ENCODE results near the gene CLMN.
A peak's percentile ranks its signal among the peaks of the same experiment; 100 is the strongest.

The CLMN gene

DNA sequence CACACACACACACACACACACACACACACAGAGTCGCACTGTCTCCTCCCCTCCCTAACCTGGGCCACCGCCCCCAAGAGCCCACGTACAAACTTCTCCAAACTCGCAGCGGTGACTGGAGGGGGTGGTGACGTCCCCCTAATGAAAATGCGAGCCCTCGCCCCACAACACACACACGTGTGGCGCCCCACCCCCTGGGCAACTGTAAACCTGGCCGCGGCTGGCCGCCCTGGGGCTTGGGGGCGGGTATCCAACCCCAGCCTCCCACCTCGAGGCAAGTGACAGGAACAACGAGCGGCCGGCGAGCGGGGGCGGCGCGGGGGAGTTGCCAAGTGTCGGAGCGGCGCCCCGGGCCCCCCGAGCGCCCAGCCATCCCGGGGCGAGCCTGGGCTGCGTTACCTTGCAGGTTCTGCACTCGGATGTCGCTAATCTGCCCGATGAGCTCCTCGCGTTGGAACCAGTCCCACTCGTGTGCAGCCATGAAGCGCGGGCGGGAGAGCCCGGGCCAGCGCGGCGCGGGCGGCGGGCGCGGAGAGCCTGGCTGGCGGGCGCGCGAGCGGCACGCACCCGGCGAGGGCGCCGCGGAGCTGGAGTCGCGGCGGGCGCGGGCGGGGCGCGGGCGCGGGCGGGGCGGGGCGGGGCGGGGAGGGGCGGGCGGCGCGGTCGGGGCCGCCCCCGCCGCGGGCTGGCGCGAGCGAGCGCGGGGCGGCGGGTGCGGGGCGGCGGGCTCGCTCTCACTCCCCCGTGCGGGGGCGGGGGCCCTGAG lies at the start of gene CLMN:
Gene CLMN (minus strand): TSS at position 597 of the 766 bp plus-strand sequence. CDS start 116 bp downstream, at position 481.
- no peak for TF ChIP-seq POLR2A (IDR thresholded peaks at IDR 0.05; ENCODE audit: low read depth, low read length)
- DNase-seq (ENCODE audit: insufficient read length, low spot score) (peak; percentile 67), FAIRE-seq (no peak)

DNA sequence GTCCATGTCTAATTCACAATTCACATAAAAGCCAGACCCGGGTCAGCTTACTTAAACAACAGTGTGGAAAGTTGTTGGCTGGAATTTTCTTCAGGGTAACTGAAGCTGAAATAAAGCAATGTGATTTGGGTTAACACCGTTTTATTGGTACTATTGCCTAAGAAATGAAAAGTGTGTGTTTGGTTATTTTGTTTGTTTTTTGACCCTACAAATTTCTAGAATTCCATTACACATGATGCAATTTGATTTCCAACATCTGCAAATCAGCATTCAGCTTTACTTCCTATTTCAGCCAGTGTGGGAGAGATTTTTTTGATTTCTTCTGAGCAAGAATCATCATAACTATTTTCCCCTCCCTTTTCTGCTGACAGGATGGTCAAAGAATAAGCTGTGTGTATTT lies 45.7 kb upstream of the CLMN start:
- FAIRE-seq (no peak), DNase-seq (ENCODE audit: insufficient read length, low spot score) (no peak)
- TF ChIP-seq POLR2A (IDR thresholded peaks at IDR 0.05; ENCODE audit: low read depth, low read length): no peak

DNA sequence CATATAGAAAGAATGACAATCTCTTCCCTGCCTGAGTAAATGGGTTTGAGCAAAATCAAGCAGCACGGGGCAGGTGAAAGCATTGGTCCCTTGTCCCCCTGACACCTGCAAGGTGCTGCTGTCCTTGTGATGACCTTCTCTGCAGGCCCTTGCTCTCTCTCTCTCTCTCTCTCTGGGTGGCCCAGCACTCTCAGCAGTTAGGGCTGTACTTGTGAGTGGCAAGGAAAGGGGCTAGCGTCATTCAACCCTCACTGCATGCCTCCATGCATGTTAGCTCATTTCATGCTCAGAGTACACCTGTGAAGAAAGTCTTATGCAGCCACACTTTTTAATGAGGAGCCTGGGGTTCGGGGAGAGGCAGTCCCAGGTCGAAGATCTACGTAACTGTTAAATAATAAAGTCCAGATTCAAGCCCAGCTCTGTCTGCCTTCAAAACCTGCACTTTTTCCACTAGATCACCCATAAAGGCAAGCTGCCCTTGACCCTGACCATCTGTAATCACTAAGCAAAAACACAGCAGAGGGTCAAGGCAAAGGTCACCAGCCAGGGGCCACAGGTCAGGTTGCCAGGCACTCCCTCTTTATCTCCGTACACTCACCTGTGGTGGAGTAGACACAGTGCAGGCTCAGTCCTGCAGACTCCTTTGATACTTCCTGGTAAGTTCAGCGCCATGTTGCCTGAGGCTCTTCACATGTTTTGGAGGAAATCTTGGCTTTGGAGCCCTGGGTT lies 44.9 kb upstream of the CLMN start:
- FAIRE-seq (no peak), DNase-seq (ENCODE audit: insufficient read length, low spot score) (no peak)
- TF ChIP-seq POLR2A (IDR thresholded peaks at IDR 0.05; ENCODE audit: low read depth, low read length): no peak

DNA sequence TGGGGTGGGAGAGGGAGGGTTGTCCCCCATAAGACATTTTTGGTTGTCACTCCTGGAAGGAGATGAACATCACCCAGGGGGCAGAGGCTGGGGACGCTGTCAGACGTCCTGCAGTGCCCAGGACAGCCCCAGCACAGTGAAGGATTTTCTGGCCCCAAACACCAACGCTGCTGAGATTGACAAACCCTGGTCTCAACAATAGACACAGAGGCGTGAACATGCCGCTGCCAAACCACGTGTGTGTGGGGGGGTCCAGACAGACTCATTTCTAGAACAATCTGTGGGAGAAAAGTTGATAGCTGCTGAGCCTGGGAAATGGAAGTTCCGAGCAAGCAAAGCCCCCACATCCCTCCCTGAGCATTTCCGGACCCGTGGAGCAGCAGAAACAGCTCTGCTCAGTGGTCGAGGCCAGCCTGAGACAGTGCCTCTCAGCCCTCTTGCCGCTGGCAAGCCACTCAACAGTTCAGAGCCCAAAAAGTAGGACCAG lies 43.8 kb upstream of the CLMN start:
- no peak for FAIRE-seq
- no peak for DNase-seq (ENCODE audit: insufficient read length, low spot score)

DNA sequence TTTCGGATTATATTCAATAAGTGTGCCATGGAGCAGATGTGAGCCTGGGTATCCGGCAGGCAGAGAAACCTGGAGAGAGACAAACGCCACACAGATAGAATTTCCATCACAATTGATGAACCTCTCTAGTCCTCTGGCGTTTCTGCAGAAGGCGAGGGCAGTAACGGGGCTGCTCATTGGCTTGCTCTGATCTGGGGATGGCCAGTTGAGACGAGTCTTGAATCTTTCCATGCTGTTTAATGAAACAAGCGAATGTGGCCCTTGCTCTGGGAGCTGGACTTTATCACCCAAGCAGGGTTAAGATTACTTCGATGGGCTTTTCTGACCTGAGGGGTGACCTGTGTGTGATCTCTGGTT lies 42.4 kb upstream of the CLMN start:
- FAIRE-seq (no peak), DNase-seq (ENCODE audit: insufficient read length, low spot score) (no peak)
- TF ChIP-seq POLR2A (IDR thresholded peaks at IDR 0.05; ENCODE audit: low read depth, low read length): no peak

More for the DNA sequence above, 43.8 kb upstream of the CLMN start:
- no peak for TF ChIP-seq POLR2A (IDR thresholded peaks at IDR 0.05; ENCODE audit: low read depth, low read length)

GRCh38 chr14:95361373-95362137 lies 41.8 kb upstream of the CLMN start:
- TF ChIP-seq POLR2A (IDR thresholded peaks at IDR 0.05; ENCODE audit: low read depth, low read length): no peak
- peak; percentile 46 for DNase-seq (ENCODE audit: insufficient read length, low spot score)
- peak; percentile 36 for FAIRE-seq

DNA sequence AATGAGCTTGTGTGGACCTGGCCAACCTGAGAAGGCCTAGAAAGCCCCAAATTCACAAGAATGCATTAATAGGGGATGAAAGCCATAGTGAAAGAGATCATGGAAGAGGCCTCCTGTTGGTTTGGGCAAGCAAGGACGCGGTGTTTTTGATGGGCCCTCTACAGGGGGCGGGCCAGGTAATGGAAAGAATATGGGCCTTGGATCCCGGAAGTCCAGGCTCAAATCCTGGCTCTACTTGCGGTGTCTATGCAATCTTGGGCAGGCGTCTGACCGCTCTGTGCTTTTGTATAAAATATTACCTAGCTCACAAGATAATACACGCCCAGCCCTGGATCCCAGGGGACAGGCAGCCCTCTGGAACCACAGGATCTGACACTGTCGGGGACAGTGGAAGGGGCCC lies 41.1 kb upstream of the CLMN start:
- FAIRE-seq (no peak), DNase-seq (ENCODE audit: insufficient read length, low spot score) (no peak)
- no peak for TF ChIP-seq POLR2A (IDR thresholded peaks at IDR 0.05; ENCODE audit: low read depth, low read length)

DNA sequence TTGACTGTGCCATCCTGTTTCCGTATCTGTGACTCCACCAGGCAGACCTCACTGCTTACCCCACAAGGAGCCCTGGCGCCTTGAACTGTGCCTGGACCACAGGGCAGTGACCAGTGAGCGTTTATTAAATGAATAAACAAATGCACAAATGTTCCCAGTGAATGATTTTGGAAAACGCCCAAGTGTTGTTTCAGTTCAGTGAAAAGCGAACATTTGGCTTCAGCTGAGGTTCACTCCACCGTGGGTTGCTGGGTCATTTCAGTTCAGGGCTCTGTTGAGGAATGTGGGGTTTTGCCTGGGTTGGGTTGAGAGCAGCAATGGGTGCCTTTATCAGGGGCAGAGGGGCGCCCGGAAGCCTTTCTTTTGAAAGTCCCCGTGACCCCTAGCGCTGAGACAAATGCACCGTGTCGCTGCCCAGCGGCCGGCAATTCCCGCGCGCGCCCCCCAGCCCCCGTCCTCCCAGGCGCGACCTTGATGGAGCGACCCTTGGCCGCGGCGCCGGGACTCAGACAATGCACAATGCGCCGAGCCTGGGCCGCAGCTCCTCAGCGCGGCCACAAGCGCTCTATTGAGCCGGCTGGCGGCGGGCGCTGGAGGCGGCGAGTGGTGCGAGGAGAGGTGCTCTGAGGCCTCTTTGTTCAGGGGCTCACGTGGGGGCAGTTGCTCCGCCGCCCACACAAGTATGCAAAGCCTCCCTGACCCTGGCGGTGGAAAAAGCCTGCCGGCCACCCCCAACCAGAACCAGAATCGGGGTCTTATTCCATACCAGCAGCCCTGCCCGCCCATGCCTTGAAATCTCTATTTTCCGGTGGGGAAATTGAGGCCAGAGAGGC lies 40.5 kb upstream of the CLMN start:
- no peak for FAIRE-seq
- TF ChIP-seq POLR2A (IDR thresholded peaks at IDR 0.05; ENCODE audit: low read depth, low read length): no peak
- DNase-seq (ENCODE audit: insufficient read length, low spot score): no peak

- FAIRE-seq (no peak), DNase-seq (ENCODE audit: insufficient read length, low spot score) (no peak)
- TF ChIP-seq POLR2A (IDR thresholded peaks at IDR 0.05; ENCODE audit: low read depth, low read length): no peak
These were observed 36.6 kb upstream of the CLMN start for GRCh38 chr14:95356245-95356869.

DNA sequence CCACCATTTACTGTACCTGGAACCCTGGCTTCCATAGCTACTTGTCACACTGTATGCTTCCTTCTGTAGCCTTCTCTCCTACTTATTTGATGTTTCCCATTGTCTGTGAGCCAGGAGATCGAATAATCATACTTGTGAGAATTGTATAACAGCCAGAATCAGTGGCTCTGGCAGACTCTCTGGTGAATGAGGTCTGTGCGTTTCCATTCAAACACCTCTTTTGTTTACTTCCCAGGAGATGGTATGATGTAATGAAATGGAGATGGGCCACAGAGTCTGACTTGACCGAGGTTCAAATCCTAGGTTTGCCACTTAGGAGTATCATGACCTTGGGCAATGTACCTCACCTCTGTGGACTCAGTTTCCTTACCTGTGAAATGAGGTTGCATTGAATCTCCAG lies 35.7 kb upstream of the CLMN start:
- DNase-seq (ENCODE audit: insufficient read length, low spot score) (no peak), FAIRE-seq (no peak)
- TF ChIP-seq POLR2A (IDR thresholded peaks at IDR 0.05; ENCODE audit: low read depth, low read length): no peak

DNA sequence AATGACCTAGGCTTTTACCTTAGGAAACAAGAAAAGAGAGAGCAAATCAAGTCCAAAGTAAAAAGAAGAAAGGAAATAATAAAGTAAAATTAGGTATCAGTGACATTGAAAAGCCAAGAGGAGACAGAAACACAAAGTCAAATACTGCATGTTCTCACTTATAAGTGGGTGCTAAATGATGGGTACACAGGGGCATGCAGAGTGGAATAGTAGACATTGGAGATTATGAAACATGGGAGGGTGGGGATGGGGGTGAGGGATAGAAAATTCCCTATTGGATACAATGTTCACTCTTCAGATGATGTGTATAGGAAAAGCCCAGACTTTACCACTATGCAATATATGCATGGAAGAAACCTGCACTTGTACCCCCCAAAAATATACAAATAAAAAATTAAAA lies 35.1 kb upstream of the CLMN start:
- DNase-seq (ENCODE audit: insufficient read length, low spot score) (no peak), FAIRE-seq (no peak)
- TF ChIP-seq POLR2A (IDR thresholded peaks at IDR 0.05; ENCODE audit: low read depth, low read length): no peak

DNA sequence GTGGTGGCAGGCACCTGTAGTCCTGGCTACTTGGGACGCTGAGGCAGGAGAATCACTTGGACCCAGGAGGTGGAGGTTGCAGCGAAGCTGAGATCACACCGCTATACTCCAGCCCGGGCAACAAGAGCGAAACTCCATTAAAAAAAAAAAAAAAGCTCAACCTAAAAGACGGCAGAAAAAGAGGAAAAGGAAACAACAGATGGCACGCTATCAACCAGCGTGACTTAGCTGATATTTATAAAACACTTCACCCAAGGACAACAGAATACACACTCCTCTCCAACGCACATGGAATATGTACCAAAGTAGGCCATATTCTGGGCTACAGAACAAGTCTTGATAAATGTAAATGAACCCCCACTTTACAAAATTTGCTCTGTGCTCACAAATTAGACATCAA lies 34.0 kb upstream of the CLMN start:
- no peak for FAIRE-seq
- no peak for TF ChIP-seq POLR2A (IDR thresholded peaks at IDR 0.05; ENCODE audit: low read depth, low read length)

DNA sequence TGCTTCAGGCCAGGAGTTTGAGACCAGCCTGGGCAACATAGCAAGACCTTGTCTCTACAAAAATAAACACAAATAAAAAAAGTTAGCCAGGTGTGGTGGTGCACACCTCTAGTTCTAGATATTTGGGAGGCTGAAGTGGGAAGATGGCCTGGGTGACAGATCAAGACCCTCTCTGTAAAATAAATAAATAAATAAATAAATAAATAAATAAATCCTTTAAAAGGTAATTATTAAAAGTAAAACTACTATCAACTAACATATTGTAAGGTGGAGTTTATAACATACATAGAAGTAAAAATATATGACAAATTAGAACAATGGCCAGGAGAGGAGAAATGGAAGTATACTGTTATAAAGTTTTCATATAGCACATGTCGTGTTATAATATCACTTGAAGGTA lies 33.3 kb upstream of the CLMN start:
- FAIRE-seq (no peak), DNase-seq (ENCODE audit: insufficient read length, low spot score) (no peak)
- TF ChIP-seq POLR2A (IDR thresholded peaks at IDR 0.05; ENCODE audit: low read depth, low read length): no peak

More for the DNA sequence above, 34.0 kb upstream of the CLMN start:
- DNase-seq (ENCODE audit: insufficient read length, low spot score): no peak

Measured in H54 (cell line).